ENCODE measurements around the gene KIAA1217. TPM values are rescaled to one million over a fixed set of nuclear protein-coding genes. Genes with fewer than 3 reads are reported as not detected.

Gene KIAA1217
- total and polyA plus RNA-seq, 2 of the 4 experiments (the other 2 are of a cell fraction) = 3.4 to 4.4 TPM

DNA sequence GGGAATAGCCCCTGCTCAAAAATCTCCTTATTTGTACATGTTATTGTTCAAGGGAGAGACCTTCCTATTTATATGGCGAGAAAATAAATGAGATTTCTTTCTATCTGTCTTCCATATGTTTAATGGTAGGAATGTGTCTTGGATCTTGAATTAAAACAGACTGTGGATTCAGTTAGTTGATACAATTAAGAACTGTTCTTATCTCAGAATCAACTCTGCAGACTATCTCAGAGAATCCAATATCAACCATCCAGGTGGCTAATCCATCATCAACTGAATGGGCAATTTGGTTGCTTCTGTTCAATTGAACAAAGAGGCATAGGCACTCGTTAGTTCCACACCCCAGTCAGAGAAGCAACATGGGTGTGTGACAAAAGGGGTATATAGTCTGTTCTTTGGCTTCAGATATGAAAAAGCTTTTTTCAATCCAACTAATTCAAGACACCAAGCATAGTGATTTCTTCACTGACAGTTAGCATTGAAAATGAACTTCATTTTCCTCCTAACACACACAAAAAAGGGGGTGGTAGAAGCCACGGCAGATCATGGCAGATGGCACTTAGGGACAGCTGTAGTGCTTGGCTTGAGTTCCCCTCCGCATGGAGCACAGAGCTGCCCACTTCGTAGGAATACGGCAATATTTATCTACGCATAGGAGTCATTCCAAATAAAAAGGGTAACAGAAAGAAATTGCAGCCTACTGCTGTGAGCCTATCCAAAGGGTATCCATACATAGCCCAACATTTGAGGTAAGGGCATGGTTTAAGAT, 135.9 kb downstream of the KIAA1217 start:
- CTCF ChIA-PET = interaction anchor here (0.6 to 1.7 kb wide), 2 partner anchors 19 to 41 kb away, joined by 4 to 5 read pairs; no protein-coding TSS in a partner anchor
- intact Hi-C loops (cut with micrococcal nuclease) (no loop called here), dilution Hi-C loops (cut with HindIII; ENCODE audit: low sequenced_read_pairs, unreplicated experiment) (no loop called here), in situ Hi-C loops (cut with MboI; ENCODE audit: low sequenced_read_pairs) (no loop called here)
- H3K4ac ChIP-seq (ENCODE audit: low read depth, low read length) = peak overlapping the region; percentile 87
- peak overlapping the region; percentile 73 for H2BK5ac ChIP-seq (ENCODE audit: low read depth, low read length, poor library complexity, severe bottlenecking)
- H3K23ac ChIP-seq (ENCODE audit: low read depth, low read length) = peak overlapping the region; percentile 48; the same call in 1 of the 2 replicates
- H3K4me1 ChIP-seq (ENCODE audit: control insufficient read depth, insufficient read depth, low read length) = peaks cover 8% of the 10 kb centered on the region
- POLR2A ChIA-PET (ENCODE audit: unreplicated experiment) = no interaction called here
- H3K4me2 ChIP-seq (ENCODE audit: low read depth, low read length) = 0 out of 2 replicates have a peak overlapping the region, but pooled peaks have one; percentile 19
- H3K79me1 ChIP-seq (ENCODE audit: low read depth in 1 of 2, low read length in 2 of 2) = no peaks in the 10 kb centered on the region
- H3K4me3 ChIP-seq (ENCODE audit: insufficient read depth, low read depth, low read length) = no peak overlapping the region
- peak overlapping the region; percentile 98 for H2BK20ac ChIP-seq (ENCODE audit: low read depth, low read length)
- peak overlapping the region; percentile 84 for H3K27ac ChIP-seq (ENCODE audit: insufficient read depth, low read length)
- 90% methylated on average over 4 of the region's 7 CpGs; no CpG with 5 or more reads in 1 of the 2 experiments for WGBS, 2 experiments (ENCODE audit: extremely low coverage in 2 of 2, insufficient read length in 1 of 2)
- peak overlapping the region; percentile 97 for H4K5ac ChIP-seq (ENCODE audit: low read depth, low read length)
- TF ChIP-seq RFX5 (IDR thresholded peaks at IDR 0.05; ENCODE audit: low read depth, low read length) (no peak), CEBPB (IDR thresholded peaks at IDR 0.05; ENCODE audit: low read depth, low read length) (no peak), USF2 (IDR thresholded peaks at IDR 0.05; ENCODE audit: low read depth, low read length) (no peak), CTCF (conservative IDR thresholded peaks at IDR 0.05; ENCODE audit: low read depth, low read length) (no peak), BHLHE40 (IDR thresholded peaks at IDR 0.05; ENCODE audit: low read depth, low read length) (no peak), RAD21 (IDR thresholded peaks at IDR 0.05; ENCODE audit: low read length) (no peak), CHD1 (IDR thresholded peaks at IDR 0.05; ENCODE audit: low read depth, low read length) (no peak), MXI1 (IDR thresholded peaks at IDR 0.05; ENCODE audit: borderline replicate concordance, low read depth, low read length) (no peak), NFE2L2 (IDR thresholded peaks at IDR 0.05; ENCODE audit: low read depth, low read length) (no peak)
- TF ChIP-seq, protein P1, sequence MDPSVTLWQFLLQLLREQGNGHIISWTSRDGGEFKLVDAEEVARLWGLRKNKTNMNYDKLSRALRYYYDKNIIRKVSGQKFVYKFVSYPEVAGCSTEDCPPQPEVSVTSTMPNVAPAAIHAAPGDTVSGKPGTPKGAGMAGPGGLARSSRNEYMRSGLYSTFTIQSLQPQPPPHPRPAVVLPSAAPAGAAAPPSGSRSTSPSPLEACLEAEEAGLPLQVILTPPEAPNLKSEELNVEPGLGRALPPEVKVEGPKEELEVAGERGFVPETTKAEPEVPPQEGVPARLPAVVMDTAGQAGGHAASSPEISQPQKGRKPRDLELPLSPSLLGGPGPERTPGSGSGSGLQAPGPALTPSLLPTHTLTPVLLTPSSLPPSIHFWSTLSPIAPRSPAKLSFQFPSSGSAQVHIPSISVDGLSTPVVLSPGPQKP (IDR thresholded peaks at IDR 0.05; ENCODE audit: borderline replicate concordance, low read depth, low read length) = no peak
- no TSS peak for BruUV-seq (replicated peaks)
- no peak overlapping the region for H2AFZ ChIP-seq (replicated peaks; ENCODE audit: low read length, poor library complexity)
- H3K36me3 ChIP-seq (ENCODE audit: control insufficient read depth, insufficient read depth, low read length) = no peaks in the 10 kb centered on the region
- no peaks in the 10 kb centered on the region for H3K9me3 ChIP-seq (ENCODE audit: control insufficient read depth, insufficient read depth, low read length)
- H3K18ac ChIP-seq (ENCODE audit: low read depth, low read length) = peak overlapping the region; percentile 99
- peak overlapping the region; percentile 92 for H2BK120ac ChIP-seq (ENCODE audit: low read depth, low read length)
- ATAC-seq (ENCODE audit: low read depth) (no peak), DNase-seq (no peak)
- H3K14ac ChIP-seq (replicated peaks; ENCODE audit: low read depth, low read length) = peak overlapping the region; percentile 88
- H3K27me3 ChIP-seq (ENCODE audit: control insufficient read depth, insufficient read depth, low read length) = no peaks in the 10 kb centered on the region
- no peaks in the 10 kb centered on the region for H4K20me1 ChIP-seq (ENCODE audit: insufficient read depth, low read length)
- H3K9ac ChIP-seq (ENCODE audit: low read depth, low read length) = no peak overlapping the region
- peak overlapping the region; percentile 85 for H2AK5ac ChIP-seq (ENCODE audit: low read depth, low read length)
- no peak overlapping the region for H2AK9ac ChIP-seq (replicated peaks; ENCODE audit: low read depth, low read length, poor library complexity)
- H4K8ac ChIP-seq (ENCODE audit: low read depth in 2 of 2, low read length in 2 of 2) = peak overlapping the region; percentile 76 to 81
- peak overlapping the region; percentile 91 for H2BK15ac ChIP-seq (ENCODE audit: low read depth, low read length)
- H4K91ac ChIP-seq (ENCODE audit: insufficient read depth, low read depth, low read length) = peak overlapping the region; percentile 78
- H3K9me1 ChIP-seq (ENCODE audit: insufficient read depth, low read length) = 0 out of 2 replicates have a peak, but pooled peaks cover 3% of the 10 kb centered on the region
- H3K56ac ChIP-seq (ENCODE audit: extremely low read depth, insufficient read depth, low read length) = peak overlapping the region; percentile 70; the same call in 1 of the 2 replicates
